Measurements from ENCODE around the gene C1RL.
A peak's percentile ranks its signal among the peaks of the same experiment; 100 is the strongest.

C1RL gene

GRCh38 chr12:7108796-7109571 is at the start of gene C1RL:
C1RL (minus strand) TSS chr12:7109214; CDS start chr12:7109180, 34 bp downstream.
- peak; percentile 81 for DNase-seq

- DNase-seq, result no peak
Observed at GRCh38 chr12:7157391-7157790, 48.4 kb upstream of the C1RL start.

GRCh38 chr12:7156259-7157197 is 47.5 kb upstream of the C1RL start:
- no peak for DNase-seq

GRCh38 chr12:7155471-7156034 is 46.5 kb upstream of the C1RL start:
- DNase-seq, result peak; percentile 81

GRCh38 chr12:7154901-7155470 is 46.0 kb upstream of the C1RL start:
- no peak for DNase-seq

GRCh38 chr12:7154042-7154441 is 45.0 kb upstream of the C1RL start:
- no peak for DNase-seq

GRCh38 chr12:7152818-7153217 is 43.8 kb upstream of the C1RL start:
- DNase-seq, result no peak

- DNase-seq, result no peak
Observed at GRCh38 chr12:7151532-7151931, 42.5 kb upstream of the C1RL start.

GRCh38 chr12:7150841-7151240 is 41.8 kb upstream of the C1RL start:
- DNase-seq, result no peak

GRCh38 chr12:7150356-7150755 is 41.3 kb upstream of the C1RL start:
- DNase-seq, result no peak

- no peak for DNase-seq
Observed at GRCh38 chr12:7146906-7147305, 37.9 kb upstream of the C1RL start.

GRCh38 chr12:7146228-7146627 is 37.2 kb upstream of the C1RL start:
- DNase-seq, result no peak

GRCh38 chr12:7145671-7146070 is 36.7 kb upstream of the C1RL start:
- DNase-seq, result no peak

- DNase-seq, result peak; percentile 7
Observed at GRCh38 chr12:7144414-7145120, 35.6 kb upstream of the C1RL start.

GRCh38 chr12:7143564-7143963 is 34.5 kb upstream of the C1RL start:
- DNase-seq, result no peak

- no peak for DNase-seq
Observed at GRCh38 chr12:7142809-7143465, 33.9 kb upstream of the C1RL start.

- no peak for DNase-seq
Observed at GRCh38 chr12:7142056-7142644, 33.1 kb upstream of the C1RL start.

GRCh38 chr12:7141351-7142005 is 32.5 kb upstream of the C1RL start:
- no peak for DNase-seq

GRCh38 chr12:7139200-7139599 is 30.2 kb upstream of the C1RL start:
- no peak for DNase-seq

- DNase-seq, result no peak
Observed at GRCh38 chr12:7137908-7138307, 28.9 kb upstream of the C1RL start.

GRCh38 chr12:7136676-7137075 is 27.7 kb upstream of the C1RL start:
- no peak for DNase-seq
